ENCODE measurements around the gene VTN. TPM values are rescaled to one million over a fixed set of nuclear protein-coding genes. Genes with fewer than 3 reads are reported as not detected.

Gene VTN
- total RNA-seq, 1 donor from 2014 or later: 128 TPM

DNA sequence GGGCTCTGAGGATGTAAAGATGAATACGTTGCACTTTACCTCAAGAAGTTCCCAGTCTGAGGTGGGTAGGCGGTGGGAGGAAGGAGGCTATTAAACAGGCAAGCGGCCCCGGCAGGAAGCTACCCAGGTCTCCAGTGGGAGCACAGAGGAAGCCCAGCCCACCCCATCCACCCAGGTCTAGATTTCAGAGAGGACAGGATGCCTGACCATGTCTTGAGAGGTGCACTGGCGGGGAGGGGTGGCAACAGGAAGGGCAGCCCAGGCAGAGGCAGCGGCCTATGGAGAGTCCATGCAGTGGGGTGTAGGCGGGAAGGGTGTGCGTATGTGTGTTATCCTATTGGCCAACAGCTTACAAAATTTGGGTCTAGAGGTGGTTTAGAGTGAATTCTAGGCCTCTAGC is 15.3 kb upstream of the VTN start:
- Mint-ChIP-seq H3K4me3 (ENCODE audit: low read depth) (no peak overlapping the region), H3K9me3 (ENCODE audit: low read depth) (no peaks in the 10 kb centered on the region), H3K27me3 (peaks cover 62% of the 10 kb centered on the region), H3K36me3 (ENCODE audit: insufficient read depth) (peaks cover 10% of the 10 kb centered on the region), H3K27ac (no peak overlapping the region), H3K4me1 (ENCODE audit: low read depth) (peaks cover 13% of the 10 kb centered on the region)
- no peak for DNase-seq (ENCODE audit: low spot score, unreplicated experiment)
- TF ChIP-seq, protein P1, sequence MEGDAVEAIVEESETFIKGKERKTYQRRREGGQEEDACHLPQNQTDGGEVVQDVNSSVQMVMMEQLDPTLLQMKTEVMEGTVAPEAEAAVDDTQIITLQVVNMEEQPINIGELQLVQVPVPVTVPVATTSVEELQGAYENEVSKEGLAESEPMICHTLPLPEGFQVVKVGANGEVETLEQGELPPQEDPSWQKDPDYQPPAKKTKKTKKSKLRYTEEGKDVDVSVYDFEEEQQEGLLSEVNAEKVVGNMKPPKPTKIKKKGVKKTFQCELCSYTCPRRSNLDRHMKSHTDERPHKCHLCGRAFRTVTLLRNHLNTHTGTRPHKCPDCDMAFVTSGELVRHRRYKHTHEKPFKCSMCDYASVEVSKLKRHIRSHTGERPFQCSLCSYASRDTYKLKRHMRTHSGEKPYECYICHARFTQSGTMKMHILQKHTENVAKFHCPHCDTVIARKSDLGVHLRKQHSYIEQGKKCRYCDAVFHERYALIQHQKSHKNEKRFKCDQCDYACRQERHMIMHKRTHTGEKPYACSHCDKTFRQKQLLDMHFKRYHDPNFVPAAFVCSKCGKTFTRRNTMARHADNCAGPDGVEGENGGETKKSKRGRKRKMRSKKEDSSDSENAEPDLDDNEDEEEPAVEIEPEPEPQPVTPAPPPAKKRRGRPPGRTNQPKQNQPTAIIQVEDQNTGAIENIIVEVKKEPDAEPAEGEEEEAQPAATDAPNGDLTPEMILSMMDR (IDR thresholded peaks at IDR 0.05; ENCODE audit: unreplicated experiment): no peak

DNA sequence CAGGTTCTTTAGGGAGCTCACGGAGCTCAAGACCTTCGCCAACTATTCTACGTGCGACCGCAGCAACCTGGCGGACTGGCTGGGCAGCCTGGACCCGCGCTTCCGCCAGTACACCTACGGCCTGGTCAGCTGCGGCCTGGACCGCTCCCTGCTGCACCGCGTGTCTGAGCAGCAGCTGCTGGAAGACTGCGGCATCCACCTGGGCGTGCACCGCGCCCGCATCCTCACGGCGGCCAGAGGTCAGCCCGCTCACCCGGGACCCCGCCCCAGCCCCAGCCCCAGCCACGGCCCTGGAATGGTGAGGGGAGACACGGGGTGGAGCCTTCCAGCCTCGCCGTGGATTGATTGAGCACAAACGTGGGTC is 14.9 kb upstream of the VTN start:
- H3K27ac Mint-ChIP-seq: no peak overlapping the region
- peaks cover 9% of the 10 kb centered on the region for H3K4me1 Mint-ChIP-seq (ENCODE audit: low read depth)
- TF ChIP-seq, protein P1 (IDR thresholded peaks at IDR 0.05; ENCODE audit: unreplicated experiment): no peak
- H3K4me3 Mint-ChIP-seq (ENCODE audit: low read depth): peak overlapping the region; percentile 77
- no peaks in the 10 kb centered on the region for H3K9me3 Mint-ChIP-seq (ENCODE audit: low read depth)
- DNase-seq (ENCODE audit: low spot score, unreplicated experiment): no peak
- H3K27me3 Mint-ChIP-seq: peaks cover 66% of the 10 kb centered on the region
- peaks cover 8% of the 10 kb centered on the region for H3K36me3 Mint-ChIP-seq (ENCODE audit: insufficient read depth)

DNA sequence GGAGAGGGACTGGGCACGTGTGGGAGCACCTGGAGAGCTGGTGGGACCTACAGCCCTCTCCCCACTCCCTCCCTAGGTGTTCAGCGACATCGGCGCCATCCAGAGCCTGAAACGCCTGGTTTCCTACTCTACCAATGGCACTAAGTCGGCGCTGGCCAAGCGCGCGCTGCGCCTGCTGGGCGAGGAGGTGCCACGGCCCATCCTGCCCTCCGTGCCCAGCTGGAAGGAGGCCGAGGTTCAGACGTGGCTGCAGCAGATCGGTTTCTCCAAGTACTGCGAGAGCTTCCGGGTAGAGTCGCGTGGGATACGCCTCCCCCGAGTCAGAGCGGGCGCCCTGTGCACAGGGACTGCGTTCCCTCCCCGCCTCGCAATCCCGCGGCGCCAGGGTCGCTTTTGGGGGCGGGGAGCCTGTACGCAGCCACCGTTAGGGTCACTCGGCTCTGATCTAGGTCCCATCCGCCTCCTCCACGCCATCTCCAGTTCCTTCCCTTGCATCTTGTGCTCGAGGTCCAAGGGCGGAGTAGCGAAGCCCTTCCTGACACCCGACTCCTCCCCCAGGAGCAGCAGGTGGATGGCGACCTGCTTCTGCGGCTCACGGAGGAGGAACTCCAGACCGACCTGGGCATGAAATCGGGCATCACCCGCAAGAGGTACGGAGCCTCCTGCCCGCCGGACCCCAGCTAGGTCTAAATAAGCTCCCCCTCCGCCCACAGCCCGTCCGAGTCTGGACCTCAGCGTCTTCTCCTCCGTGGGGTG is 14.4 kb upstream of the VTN start:
- Mint-ChIP-seq H3K4me3 (ENCODE audit: low read depth) (peak overlapping the region; percentile 77), H3K27me3 (peaks cover 72% of the 10 kb centered on the region), H3K27ac (no peak overlapping the region), H3K4me1 (ENCODE audit: low read depth) (peaks cover 6% of the 10 kb centered on the region), H3K9me3 (ENCODE audit: low read depth) (no peaks in the 10 kb centered on the region), H3K36me3 (ENCODE audit: insufficient read depth) (peaks cover 6% of the 10 kb centered on the region)
- TF ChIP-seq, protein P1 (IDR thresholded peaks at IDR 0.05; ENCODE audit: unreplicated experiment): no peak
- DNase-seq (ENCODE audit: low spot score, unreplicated experiment): no peak

DNA sequence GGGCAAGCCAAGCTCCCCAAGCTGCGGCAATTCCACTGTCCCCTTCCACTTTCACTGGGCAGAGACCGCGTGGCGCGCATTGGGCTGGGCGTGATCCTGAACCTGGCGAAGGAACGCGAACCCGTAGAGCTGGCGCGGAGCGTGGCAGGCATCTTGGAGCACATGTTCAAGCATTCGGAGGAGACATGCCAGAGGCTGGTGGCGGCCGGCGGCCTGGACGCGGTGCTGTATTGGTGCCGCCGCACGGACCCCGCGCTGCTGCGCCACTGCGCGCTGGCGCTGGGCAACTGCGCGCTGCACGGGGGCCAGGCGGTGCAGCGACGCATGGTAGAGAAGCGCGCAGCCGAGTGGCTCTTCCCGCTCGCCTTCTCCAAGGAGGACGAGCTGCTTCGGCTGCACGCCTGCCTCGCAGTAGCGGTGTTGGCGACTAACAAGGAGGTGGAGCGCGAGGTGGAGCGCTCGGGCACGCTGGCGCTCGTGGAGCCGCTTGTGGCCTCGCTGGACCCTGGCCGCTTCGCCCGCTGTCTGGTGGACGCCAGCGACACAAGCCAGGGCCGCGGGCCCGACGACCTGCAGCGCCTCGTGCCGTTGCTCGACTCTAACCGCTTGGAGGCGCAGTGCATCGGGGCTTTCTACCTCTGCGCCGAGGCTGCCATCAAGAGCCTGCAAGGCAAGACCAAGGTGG is 11.2 kb upstream of the VTN start:
- peak; percentile 54 for DNase-seq (ENCODE audit: low spot score, unreplicated experiment)
- H3K4me3 Mint-ChIP-seq (ENCODE audit: low read depth): peak overlapping the region; percentile 39
- H3K4me1 Mint-ChIP-seq (ENCODE audit: low read depth): peaks cover 6% of the 10 kb centered on the region
- H3K27ac Mint-ChIP-seq: no peak overlapping the region
- peaks cover 76% of the 10 kb centered on the region for H3K27me3 Mint-ChIP-seq
- TF ChIP-seq, protein P1 (IDR thresholded peaks at IDR 0.05; ENCODE audit: unreplicated experiment): peak; percentile 60
- no peaks in the 10 kb centered on the region for H3K9me3 Mint-ChIP-seq (ENCODE audit: low read depth)
- H3K36me3 Mint-ChIP-seq (ENCODE audit: insufficient read depth): peaks cover 4% of the 10 kb centered on the region

DNA sequence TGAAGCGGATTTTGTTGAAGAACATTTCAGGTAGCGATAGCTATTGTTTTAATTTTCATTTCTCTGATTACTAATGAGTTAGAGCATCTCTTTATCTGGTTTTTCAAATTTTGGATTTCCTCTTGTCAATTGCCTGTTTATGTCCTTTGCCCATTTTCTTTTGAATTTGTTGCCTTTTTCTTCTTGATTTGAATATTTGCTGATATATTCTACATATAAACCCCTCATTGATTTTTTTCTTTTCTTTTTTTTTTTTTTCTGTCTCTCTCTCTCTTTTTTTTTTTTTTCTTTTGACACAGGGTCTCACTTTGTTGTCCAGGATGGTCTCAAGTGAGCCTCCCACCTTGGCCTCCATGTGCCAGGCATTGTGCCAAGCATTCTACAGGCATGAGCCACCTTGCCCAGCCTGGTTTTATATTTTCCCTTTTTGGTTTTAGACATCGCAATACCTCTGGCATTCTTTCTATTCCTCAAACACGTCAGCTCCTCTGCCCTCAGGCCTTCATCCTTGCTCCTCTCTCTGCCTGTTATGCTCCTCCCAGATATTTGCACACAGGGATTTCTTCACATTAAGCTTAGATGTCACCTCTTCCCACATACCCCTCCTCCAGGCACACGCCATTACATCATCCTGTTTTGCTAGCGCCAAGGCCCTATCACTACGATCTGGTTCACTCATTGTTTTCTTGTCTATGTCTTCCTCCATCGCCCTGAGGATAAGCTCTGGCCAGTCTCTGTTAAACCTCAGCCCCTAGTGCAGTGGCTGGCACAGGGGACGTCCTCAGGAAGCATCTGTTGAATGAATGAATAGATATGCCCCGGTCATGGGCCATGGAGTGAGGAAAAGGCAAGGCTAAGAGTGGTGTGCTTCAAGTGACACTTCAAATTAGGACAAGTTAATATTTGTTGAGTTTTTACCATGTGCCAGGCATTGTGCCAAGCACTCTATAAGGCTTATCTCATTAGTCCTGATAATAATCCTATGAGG is 10.0 kb upstream of the VTN start:
- no peak overlapping the region for H3K27ac Mint-ChIP-seq
- H3K4me1 Mint-ChIP-seq (ENCODE audit: low read depth): peaks cover 6% of the 10 kb centered on the region
- peaks cover 65% of the 10 kb centered on the region for H3K27me3 Mint-ChIP-seq
- H3K9me3 Mint-ChIP-seq (ENCODE audit: low read depth): no peaks in the 10 kb centered on the region
- TF ChIP-seq, protein P1 (IDR thresholded peaks at IDR 0.05; ENCODE audit: unreplicated experiment): no peak
- DNase-seq (ENCODE audit: low spot score, unreplicated experiment): no peak
- no peak overlapping the region for H3K4me3 Mint-ChIP-seq (ENCODE audit: low read depth)
- peaks cover 4% of the 10 kb centered on the region for H3K36me3 Mint-ChIP-seq (ENCODE audit: insufficient read depth)
